ENCODE results near the gene PLEKHH2.

- peak; percentile 48 to 67 (median 65) for TF ChIP-seq CTCF (IDR thresholded peaks at IDR 0.05)
- no peak for TF ChIP-seq POLR2A (IDR thresholded peaks at IDR 0.05)
These were observed 27.7 kb upstream of the PLEKHH2 start for GRCh38 chr2:43609290-43609918.
